Gastrocnemius medialis (tissue), 4 donors: ENCODE results near the gene MEIS2. TPM values are rescaled to one million over a fixed set of nuclear protein-coding genes. Genes with fewer than 3 reads are reported as not detected.

ENCODE experiments used
- ATAC-seq, 2 donors: fragments of 150-250 bp; one replicate each; pipeline ENCODE4 v1.9.1; 2016
- DNase-seq, 2 donors: peaks; one replicate each; pipeline ENCODE4 v3.0.0-alpha.2; 2019
- H3K27ac ChIP-seq, 4 donors: fragments of 200-600 bp; sonication (generic); 1 replicate in 1 of 4; 2 replicates in 3 of 4; pipeline ENCODE4 v1.5.1; 2016 to 2018; ENCODE audit warnings: mild to moderate bottlenecking in 2 of 4, moderate library complexity in 1 of 4
- H3K27me3 ChIP-seq, 3 donors: fragments of 200-600 bp; sonication (generic) in 2 of 3; 1 replicate in 1 of 3; 2 replicates in 2 of 3; pipeline versions ENCODE4 v1.5.1 to v1.6.0; 2016 to 2019; ENCODE audit warnings: mild to moderate bottlenecking in 1 of 3, moderate library complexity in 1 of 3
- H3K36me3 ChIP-seq, 2 donors: fragments of 200-600 bp; sonication (generic) in 1 of 2; one replicate each; pipeline ENCODE4 v1.5.1; 2017 to 2018
- H3K4me1 ChIP-seq, 2 donors: fragments of 200-600 bp; sonication (generic) in 1 of 2; one replicate each; pipeline ENCODE4 v1.5.1; 2016 to 2017; ENCODE audit warnings: mild to moderate bottlenecking in 2 of 2
- H3K4me3 ChIP-seq, 4 donors: fragments of 200-600 bp; sonication (generic) in 3 of 4; 1 replicate in 1 of 4; 2 replicates in 3 of 4; pipeline ENCODE4 v1.5.1; 2016 to 2019; ENCODE audit warnings: mild to moderate bottlenecking in 2 of 4
- H3K9me3 ChIP-seq, 3 donors: fragments of 200-600 bp; sonication (generic) in 2 of 3; 1 replicate in 1 of 3; 2 replicates in 2 of 3; pipeline ENCODE4 v1.5.1; 2016 to 2019
- POLR2A ChIP-seq, 2 donors: fragments of 450-650 bp; IDR thresholded peaks; one replicate each; pipeline ENCODE4 v1.6.1; 2017; ENCODE audit warnings: antibody characterized with exemption in 2 of 2, mild to moderate bottlenecking in 2 of 2, moderate library complexity in 2 of 2
- in situ Hi-C, 4 donors: fragments of 200-750 bp; cut with MboI; loops; one replicate each; pipeline versions ENCODE4 v1.15.0 to v1.8.0; 2017; ENCODE audit warnings: low sequenced_read_pairs in 4 of 4
- intact Hi-C: fragments of 100-400 bp; cut with DNase I; formaldehyde crosslinking; loops from one replicate; pipeline ENCODE4 v1.15.1; 2023; ENCODE audit warnings: low total_unique reads
- total RNA-seq, 4 donors: library from RNA; depleted of rRNA; stranded (reverse); fragments of >200 nt; gene quantifications; one replicate each; pipeline versions ENCODE4 v1.1.0 to v1.2.3, GENCODE V29; 2016
- TF ChIP-seq, protein P1 (sequence below), 5 experiments: fragments of 450-650 bp in 3 of 5; fragments of 200-600 bp in 2 of 5; sonication (generic) in 2 of 5; IDR thresholded peaks in 4 of 5; conservative IDR thresholded peaks in 1 of 5; 1 replicate in 4 of 5; 2 replicates in 1 of 5; pipeline ENCODE4 v1.5.1; 2016 to 2019; ENCODE audit warnings: antibody characterized with exemption in 5 of 5, mild to moderate bottlenecking in 3 of 5, moderate library complexity in 3 of 5

Gene MEIS2
- total RNA-seq, 4 donors from 2014 or later, result 0.31 to 1.8 (median 0.40) TPM; not detected in 1

DNA sequence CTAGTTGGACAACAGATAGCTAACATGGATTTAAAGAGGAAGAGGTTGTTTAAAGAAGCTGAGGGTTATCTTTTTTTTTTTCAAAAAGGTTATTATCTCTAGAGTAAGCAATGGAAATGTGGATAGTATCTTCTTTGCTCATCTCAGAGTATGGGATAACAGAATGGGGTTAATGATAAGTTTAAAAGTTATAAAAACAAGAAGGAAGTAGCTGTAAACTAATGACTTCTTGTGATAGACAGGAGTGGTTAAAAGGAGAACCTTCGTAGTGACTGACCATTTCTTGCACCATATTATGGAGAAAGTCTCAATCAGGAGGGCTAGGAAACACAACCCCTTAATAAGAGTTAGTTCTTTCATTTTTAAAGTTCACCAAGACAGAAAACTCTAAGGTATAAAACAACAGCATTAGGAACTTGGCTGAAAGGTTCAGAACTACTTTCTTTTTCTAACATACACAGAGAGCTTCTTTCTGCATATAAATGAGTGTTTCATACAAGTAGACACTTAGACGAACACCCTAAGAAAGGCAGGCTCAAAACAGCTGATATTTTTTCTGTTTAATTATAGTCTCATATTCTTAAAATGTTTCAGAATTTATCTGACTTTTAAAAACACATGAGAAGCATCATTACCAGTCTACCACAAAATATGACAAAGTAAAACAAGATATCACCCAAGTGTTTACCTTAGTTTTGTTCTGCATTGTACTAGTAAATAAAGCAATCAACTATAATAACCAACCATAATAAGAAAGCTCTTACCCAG is 140.0 kb downstream of the MEIS2 start:
- intact Hi-C loops (no loop called here), in situ Hi-C loops (no loop called here)
- TF ChIP-seq POLR2A (IDR thresholded peaks at IDR 0.05), result no peak
- TF ChIP-seq, protein P1, sequence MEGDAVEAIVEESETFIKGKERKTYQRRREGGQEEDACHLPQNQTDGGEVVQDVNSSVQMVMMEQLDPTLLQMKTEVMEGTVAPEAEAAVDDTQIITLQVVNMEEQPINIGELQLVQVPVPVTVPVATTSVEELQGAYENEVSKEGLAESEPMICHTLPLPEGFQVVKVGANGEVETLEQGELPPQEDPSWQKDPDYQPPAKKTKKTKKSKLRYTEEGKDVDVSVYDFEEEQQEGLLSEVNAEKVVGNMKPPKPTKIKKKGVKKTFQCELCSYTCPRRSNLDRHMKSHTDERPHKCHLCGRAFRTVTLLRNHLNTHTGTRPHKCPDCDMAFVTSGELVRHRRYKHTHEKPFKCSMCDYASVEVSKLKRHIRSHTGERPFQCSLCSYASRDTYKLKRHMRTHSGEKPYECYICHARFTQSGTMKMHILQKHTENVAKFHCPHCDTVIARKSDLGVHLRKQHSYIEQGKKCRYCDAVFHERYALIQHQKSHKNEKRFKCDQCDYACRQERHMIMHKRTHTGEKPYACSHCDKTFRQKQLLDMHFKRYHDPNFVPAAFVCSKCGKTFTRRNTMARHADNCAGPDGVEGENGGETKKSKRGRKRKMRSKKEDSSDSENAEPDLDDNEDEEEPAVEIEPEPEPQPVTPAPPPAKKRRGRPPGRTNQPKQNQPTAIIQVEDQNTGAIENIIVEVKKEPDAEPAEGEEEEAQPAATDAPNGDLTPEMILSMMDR (IDR thresholded peaks at IDR 0.05 in 4 of 5, conservative IDR thresholded peaks at IDR 0.05 in 1 of 5), result no peak
- ATAC-seq, result no peak
- no peak for DNase-seq
- no peaks in the 10 kb centered on the region for H3K4me1 ChIP-seq
- H3K4me3 ChIP-seq, result no peak overlapping the region
- H3K36me3 ChIP-seq, result no peaks in the 10 kb centered on the region
- peaks cover 0 to 3% (median 0%) of the 10 kb centered on the region in 3 donors for H3K27me3 ChIP-seq
- no peaks in the 10 kb centered on the region for H3K9me3 ChIP-seq
- H3K27ac ChIP-seq, result no peak overlapping the region

DNA sequence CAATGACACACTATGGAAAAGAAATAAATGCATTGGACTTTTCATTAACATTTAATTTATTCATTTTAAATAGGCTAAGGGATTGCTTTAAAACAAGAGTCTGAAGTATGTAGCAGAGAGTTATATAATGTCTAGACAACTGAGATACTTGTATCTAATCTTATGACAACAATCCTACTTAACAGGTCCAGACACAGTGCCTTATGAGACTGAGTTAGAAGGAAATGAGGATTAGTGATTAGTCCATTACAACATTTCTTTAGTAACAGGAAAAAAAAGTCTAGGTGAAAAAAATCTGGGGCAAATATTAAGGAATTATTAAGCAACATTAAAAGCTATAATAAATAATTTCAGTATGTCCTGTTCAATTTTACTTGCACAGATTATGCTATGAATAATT is 140.6 kb downstream of the MEIS2 start:
- in situ Hi-C loops (no loop called here), intact Hi-C loops (no loop called here)
- Histone ChIP-seq H3K9me3 (no peaks in the 10 kb centered on the region), H3K4me1 (no peaks in the 10 kb centered on the region), H3K36me3 (no peaks in the 10 kb centered on the region), H3K27me3 (peaks cover 0 to 3% (median 0%) of the 10 kb centered on the region in 3 donors), H3K4me3 (no peak overlapping the region), H3K27ac (no peak overlapping the region)
- ATAC-seq (no peak), DNase-seq (no peak)
- no peak for TF ChIP-seq POLR2A (IDR thresholded peaks at IDR 0.05)
- TF ChIP-seq, protein P1 (IDR thresholded peaks at IDR 0.05 in 4 of 5, conservative IDR thresholded peaks at IDR 0.05 in 1 of 5), result no peak

DNA sequence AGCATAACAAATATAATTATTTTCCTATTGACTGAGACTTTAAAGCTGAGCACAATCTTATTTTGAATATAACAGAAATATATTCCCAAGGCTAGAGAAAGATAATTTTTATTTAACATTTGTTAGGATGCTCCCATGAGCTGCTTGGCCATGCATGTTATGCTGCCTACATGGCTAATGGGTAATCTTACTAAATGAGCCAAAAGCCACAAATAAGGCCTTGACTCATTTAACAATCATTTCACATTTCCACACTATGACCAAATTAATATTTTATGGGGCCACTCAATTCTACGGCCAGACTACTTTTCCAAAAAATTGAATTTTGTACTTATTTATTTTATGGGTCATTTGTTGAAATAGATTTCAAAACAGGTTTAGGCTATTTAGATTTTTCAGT is 141.7 kb downstream of the MEIS2 start:
- intact Hi-C loops (no loop called here), in situ Hi-C loops (no loop called here)
- Histone ChIP-seq H3K27me3 (peaks cover 0 to 3% (median 0%) of the 10 kb centered on the region in 3 donors), H3K4me3 (no peak overlapping the region), H3K27ac (no peak overlapping the region), H3K36me3 (no peaks in the 10 kb centered on the region), H3K4me1 (no peaks in the 10 kb centered on the region), H3K9me3 (no peaks in the 10 kb centered on the region)
- TF ChIP-seq, protein P1 (IDR thresholded peaks at IDR 0.05 in 4 of 5, conservative IDR thresholded peaks at IDR 0.05 in 1 of 5), result no peak
- TF ChIP-seq POLR2A (IDR thresholded peaks at IDR 0.05), result no peak
- DNase-seq (no peak), ATAC-seq (no peak)

DNA sequence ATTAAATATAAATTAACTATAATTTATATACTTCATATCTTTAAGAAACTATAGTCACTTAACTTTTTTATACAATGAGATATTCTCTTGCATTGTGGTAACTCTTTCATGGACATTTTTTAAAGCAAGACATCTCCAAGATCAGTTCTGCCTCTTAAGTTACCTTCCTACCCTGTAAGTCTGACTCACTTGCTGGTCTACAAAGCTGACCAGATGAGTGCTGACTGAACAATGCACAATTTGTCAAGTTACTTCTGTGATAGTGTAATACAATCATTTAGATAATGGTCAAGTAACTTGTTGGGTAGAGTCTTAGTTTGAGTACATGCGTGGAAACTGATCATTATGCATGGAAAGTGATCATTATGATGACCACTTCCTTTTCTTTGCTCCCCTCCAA is 145.9 kb downstream of the MEIS2 start:
- Histone ChIP-seq H3K4me1 (no peaks in the 10 kb centered on the region), H3K27ac (no peak overlapping the region), H3K4me3 (no peak overlapping the region), H3K27me3 (peaks cover 0 to 3% (median 0%) of the 10 kb centered on the region in 3 donors), H3K9me3 (no peaks in the 10 kb centered on the region), H3K36me3 (no peaks in the 10 kb centered on the region)
- TF ChIP-seq POLR2A (IDR thresholded peaks at IDR 0.05), result no peak
- TF ChIP-seq, protein P1 (IDR thresholded peaks at IDR 0.05 in 4 of 5, conservative IDR thresholded peaks at IDR 0.05 in 1 of 5), result no peak
- ATAC-seq (no peak), DNase-seq (no peak)
- intact Hi-C loops (no loop called here), in situ Hi-C loops (no loop called here)
